ENCODE measurements around the gene PHF11. TPM values are rescaled to one million over a fixed set of nuclear protein-coding genes. Genes with fewer than 3 reads are reported as not detected.
A peak's percentile ranks its signal among the peaks of the same experiment; 100 is the strongest.

PHF11 gene
- total and polyA plus RNA-seq, 3 donors from 2014 or later: 20.7 to 41.2 (median 21.4) TPM

DNA sequence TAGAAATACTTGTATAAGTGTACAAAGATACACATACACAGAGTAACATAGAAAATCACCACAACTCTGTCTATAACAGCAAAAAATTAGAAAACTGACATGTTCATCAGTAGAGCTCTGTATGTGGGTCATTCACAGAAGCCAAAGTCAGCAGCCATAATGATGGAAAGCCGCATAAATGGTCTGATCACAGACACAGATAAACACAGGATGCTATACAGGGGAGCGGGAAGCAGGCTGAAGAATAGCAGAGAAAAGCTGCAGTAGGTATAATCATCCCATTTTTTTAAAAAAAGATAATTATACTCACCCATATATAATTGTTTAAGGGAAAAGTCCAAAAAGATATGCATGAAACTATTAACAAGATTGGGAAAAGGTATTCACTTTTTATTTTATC lies 58.1 kb downstream of the PHF11 start:
- no peak for TF ChIP-seq POLR2A (IDR thresholded peaks at IDR 0.05)
- TF ChIP-seq, protein P1, sequence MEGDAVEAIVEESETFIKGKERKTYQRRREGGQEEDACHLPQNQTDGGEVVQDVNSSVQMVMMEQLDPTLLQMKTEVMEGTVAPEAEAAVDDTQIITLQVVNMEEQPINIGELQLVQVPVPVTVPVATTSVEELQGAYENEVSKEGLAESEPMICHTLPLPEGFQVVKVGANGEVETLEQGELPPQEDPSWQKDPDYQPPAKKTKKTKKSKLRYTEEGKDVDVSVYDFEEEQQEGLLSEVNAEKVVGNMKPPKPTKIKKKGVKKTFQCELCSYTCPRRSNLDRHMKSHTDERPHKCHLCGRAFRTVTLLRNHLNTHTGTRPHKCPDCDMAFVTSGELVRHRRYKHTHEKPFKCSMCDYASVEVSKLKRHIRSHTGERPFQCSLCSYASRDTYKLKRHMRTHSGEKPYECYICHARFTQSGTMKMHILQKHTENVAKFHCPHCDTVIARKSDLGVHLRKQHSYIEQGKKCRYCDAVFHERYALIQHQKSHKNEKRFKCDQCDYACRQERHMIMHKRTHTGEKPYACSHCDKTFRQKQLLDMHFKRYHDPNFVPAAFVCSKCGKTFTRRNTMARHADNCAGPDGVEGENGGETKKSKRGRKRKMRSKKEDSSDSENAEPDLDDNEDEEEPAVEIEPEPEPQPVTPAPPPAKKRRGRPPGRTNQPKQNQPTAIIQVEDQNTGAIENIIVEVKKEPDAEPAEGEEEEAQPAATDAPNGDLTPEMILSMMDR (IDR thresholded peaks at IDR 0.05): no peak
- intact Hi-C loops (cut with DNase I; ENCODE audit: low total_unique reads): no loop called here

DNA sequence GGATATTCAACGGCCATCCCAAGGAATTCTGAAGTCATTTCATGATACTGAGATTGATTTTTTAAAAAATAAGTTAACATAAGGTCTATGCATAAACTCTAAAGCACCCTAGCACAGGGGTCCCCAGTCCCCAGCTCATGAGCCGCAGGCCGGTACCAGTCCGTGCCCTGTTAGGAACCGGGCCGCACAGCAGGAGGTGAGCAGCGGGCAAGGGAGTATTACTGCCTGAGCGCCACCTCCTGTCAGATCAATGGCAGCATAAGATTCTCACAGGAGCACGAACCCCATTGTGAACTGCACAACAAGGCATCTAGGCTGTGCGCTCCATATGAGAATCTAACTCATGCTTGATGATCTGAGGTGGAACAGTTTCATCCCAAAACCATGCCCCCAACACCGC lies 58.6 kb downstream of the PHF11 start:
- DNase-seq: no peak
- Histone ChIP-seq H3K36me3 (ENCODE audit: low read depth, missing control alignments) (no peaks in the 10 kb centered on the region), H3K27ac (no peak overlapping the region), H3K4me1 (no peaks in the 10 kb centered on the region), H3K9me3 (no peaks in the 10 kb centered on the region), H3K27me3 (no peaks in the 10 kb centered on the region), H3K4me3 (no peak overlapping the region)
- WGBS, 2 donors: 88 to 92% methylated on average over 6 to 11 of the region's 11 CpGs
- intact Hi-C loops (cut with DNase I; ENCODE audit: low total_unique reads): no loop called here
- TF ChIP-seq, protein P1 (IDR thresholded peaks at IDR 0.05): no peak
- no peak for TF ChIP-seq POLR2A (IDR thresholded peaks at IDR 0.05)

More for the DNA sequence above, 58.1 kb downstream of the PHF11 start:
- Histone ChIP-seq H3K4me1 (no peaks in the 10 kb centered on the region), H3K27ac (no peak overlapping the region), H3K36me3 (ENCODE audit: low read depth, missing control alignments) (no peaks in the 10 kb centered on the region), H3K9me3 (no peaks in the 10 kb centered on the region), H3K27me3 (no peaks in the 10 kb centered on the region), H3K4me3 (no peak overlapping the region)
- no peak for DNase-seq
- WGBS, 2 donors: 90 to 92% methylated on average over 2 of the region's 2 CpGs

DNA sequence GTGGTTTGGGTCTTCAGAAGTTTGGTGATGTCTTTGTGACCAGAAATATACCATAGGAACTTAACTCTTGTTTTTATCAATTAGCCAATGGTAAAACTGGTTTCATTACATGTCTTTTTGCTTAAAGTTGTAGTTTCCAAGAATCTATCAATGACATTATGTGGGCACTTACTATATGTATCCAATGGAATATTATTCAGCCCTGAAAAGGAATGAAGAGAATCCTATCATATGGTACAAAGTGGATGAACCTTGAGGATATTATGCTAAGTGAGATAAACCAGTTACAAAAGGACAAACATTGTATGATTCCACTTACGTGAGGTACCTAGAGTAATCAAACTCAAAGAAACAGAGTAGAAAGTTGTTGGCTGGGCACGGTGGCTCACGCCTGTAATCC lies 63.3 kb downstream of the PHF11 start:
- 87 to 89% methylated on average over 3 of the region's 3 CpGs for WGBS, 2 donors
- H3K4me3 ChIP-seq: no peak overlapping the region
- DNase-seq: no peak
- no peaks in the 10 kb centered on the region for H3K9me3 ChIP-seq
- intact Hi-C loops (cut with DNase I; ENCODE audit: low total_unique reads): no loop called here
- no peaks in the 10 kb centered on the region for H3K27me3 ChIP-seq
- TF ChIP-seq POLR2A (IDR thresholded peaks at IDR 0.05): no peak
- TF ChIP-seq, protein P1 (IDR thresholded peaks at IDR 0.05): no peak
- no peaks in the 10 kb centered on the region for H3K36me3 ChIP-seq (ENCODE audit: low read depth, missing control alignments)
- H3K4me1 ChIP-seq: peaks cover 6% of the 10 kb centered on the region
- no peak overlapping the region for H3K27ac ChIP-seq

DNA sequence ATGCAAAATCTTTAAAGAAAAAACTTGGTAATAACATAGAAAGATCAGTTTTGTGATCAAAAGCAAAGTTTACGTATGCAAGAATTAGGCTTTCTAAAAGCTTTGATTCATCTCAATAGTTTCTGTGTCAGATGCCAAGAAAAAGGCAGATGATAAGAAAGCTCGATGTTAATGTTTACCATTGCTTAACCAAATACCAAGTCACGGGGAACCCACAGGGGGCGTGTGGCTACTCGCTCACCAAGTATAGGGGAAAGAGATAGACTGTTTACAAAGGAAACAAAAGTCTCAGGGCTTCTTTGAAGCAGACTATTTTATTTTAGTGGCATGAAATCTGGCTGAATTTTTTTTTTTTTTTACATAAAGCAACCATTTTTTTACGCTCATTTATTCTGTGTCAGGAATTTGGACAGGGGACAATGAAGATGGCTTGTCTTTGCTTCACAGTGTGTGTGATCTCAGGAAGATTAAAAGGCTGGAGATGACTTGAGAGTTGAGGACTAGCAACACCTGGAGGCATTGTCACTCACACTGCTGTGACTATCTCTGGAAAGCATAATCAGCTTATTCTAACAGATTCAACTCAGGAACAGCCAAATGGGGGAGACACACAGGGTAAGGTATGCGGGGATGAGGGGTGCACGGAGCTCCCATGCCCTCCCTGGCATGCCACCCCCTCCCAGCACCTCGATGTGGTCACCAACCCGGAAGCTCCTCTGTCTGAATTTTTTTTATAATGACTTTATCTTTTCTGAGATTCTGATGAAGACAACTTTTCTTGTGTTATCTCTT lies 64.7 kb downstream of the PHF11 start:
- WGBS, 2 donors: 64 to 67% methylated on average over 10 of the region's 10 CpGs
- Histone ChIP-seq H3K9me3 (no peaks in the 10 kb centered on the region), H3K27ac (no peak overlapping the region), H3K36me3 (ENCODE audit: low read depth, missing control alignments) (no peaks in the 10 kb centered on the region), H3K4me1 (peaks cover 6% of the 10 kb centered on the region), H3K4me3 (no peak overlapping the region), H3K27me3 (no peaks in the 10 kb centered on the region)
- peak; percentile 23 for DNase-seq
- TF ChIP-seq POLR2A (IDR thresholded peaks at IDR 0.05): no peak
- TF ChIP-seq, protein P1 (IDR thresholded peaks at IDR 0.05): no peak
- intact Hi-C loops (cut with DNase I; ENCODE audit: low total_unique reads): no loop called here

DNA sequence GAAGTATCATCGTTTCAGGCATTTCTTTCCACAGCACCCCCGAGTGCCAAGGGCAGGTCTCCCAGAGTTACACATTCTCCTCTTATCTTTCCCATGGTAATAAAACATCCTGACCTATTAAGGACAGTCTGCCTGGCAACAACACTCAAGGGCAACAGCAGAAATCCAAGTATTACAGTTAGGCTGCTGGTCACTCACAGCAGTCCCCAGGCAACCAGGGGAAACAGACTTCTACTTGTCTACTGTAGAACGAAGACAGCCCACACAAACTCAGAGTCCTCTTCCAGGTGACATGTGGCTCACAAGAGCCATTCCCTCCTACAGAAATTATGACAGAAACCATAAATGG lies 65.3 kb downstream of the PHF11 start:
- Histone ChIP-seq H3K4me3 (no peak overlapping the region), H3K27ac (no peak overlapping the region), H3K27me3 (no peaks in the 10 kb centered on the region), H3K4me1 (peaks cover 6% of the 10 kb centered on the region), H3K36me3 (ENCODE audit: low read depth, missing control alignments) (no peaks in the 10 kb centered on the region), H3K9me3 (no peaks in the 10 kb centered on the region)
- TF ChIP-seq POLR2A (IDR thresholded peaks at IDR 0.05): no peak
- TF ChIP-seq, protein P1 (IDR thresholded peaks at IDR 0.05): no peak
- no peak for DNase-seq
- WGBS, 2 donors: 46% methylated on average over 3 of the region's 3 CpGs
- intact Hi-C loops (cut with DNase I; ENCODE audit: low total_unique reads): no loop called here

All from testis (tissue), 3 donors.